HFF-Myc (cell line): ENCODE results near the gene SNTG2.

ENCODE experiments used
- DNase-seq: peaks from one replicate; pipeline ENCODE4 v3.0.0-alpha.2; 2011; ENCODE audit warnings: low read depth; ENCODE audit errors: extremely low read depth
- H3K4me3 ChIP-seq: replicated peaks from 2 replicates; pipeline ENCODE4 v1.5.1; 2011; ENCODE audit warnings: low read depth, mild to moderate bottlenecking, control low read depth, low read length
- TF ChIP-seq, protein P1 (sequence below): IDR thresholded peaks from 2 replicates; pipeline ENCODE4 v1.5.1; 2012; ENCODE audit warnings: mild to moderate bottlenecking, low read depth, low read length, control low read depth; ENCODE audit errors: missing control alignments

Gene SNTG2

DNA sequence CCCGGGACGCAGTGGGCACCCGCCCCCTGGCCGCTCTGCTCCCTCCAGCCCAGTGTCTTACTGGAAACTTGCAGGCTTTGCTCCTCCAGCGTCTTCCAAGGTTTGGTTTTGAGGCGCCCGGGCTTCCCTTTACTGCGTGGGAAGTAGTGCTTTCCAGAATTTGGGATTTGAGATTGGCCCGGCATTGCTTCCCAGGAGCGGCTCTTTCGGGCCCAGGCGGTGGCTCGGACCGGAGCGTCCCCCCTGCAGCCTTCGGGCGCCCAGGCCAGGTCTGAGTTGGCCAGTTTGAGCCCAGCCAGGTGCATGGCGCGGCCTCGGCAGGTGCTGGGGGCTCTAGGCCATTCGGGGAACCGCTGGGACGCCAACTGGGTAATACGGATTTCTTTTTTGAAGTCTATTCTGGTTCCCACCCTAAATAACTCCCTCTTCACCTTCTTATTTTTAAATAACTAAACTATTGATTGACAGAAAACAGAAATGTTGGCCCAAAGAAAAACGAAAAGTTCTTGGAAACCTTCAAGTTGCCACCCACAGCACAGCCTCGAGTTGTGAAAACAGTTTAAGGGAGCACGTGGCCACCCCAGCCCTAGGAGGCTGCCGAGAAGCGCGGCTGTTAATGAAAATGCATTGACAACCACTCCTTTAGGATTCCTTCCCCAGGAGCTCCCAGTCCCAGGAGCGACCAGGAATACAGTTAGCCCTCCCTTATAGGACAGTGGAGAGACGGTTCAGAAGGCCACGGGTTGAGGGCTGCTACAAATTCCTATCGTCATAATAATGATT, 766 bp downstream of the SNTG2 start:
- H3K4me3 ChIP-seq = no peak overlapping the region
- DNase-seq = no peak
- TF ChIP-seq, protein P1, sequence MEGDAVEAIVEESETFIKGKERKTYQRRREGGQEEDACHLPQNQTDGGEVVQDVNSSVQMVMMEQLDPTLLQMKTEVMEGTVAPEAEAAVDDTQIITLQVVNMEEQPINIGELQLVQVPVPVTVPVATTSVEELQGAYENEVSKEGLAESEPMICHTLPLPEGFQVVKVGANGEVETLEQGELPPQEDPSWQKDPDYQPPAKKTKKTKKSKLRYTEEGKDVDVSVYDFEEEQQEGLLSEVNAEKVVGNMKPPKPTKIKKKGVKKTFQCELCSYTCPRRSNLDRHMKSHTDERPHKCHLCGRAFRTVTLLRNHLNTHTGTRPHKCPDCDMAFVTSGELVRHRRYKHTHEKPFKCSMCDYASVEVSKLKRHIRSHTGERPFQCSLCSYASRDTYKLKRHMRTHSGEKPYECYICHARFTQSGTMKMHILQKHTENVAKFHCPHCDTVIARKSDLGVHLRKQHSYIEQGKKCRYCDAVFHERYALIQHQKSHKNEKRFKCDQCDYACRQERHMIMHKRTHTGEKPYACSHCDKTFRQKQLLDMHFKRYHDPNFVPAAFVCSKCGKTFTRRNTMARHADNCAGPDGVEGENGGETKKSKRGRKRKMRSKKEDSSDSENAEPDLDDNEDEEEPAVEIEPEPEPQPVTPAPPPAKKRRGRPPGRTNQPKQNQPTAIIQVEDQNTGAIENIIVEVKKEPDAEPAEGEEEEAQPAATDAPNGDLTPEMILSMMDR = no peak

DNA sequence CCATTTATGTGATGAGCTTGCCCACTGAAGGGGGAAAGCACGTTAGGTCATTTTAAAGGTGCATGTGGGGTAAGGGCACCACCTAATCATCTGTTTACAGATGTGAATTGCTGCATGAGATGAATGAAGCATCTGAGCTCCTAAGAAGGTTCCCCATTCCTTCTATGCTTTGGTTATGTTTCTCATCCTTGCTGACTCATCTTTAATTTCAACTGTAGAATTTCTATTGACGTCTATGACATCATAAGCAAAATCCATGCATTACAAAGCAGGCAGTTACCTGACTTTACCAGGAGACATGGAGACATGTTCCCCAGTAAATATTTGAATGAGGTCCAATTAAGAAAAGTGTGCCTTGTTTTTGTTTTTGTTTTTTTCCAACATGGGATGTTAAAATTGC, 2.8 kb downstream of the SNTG2 start:
- no peak overlapping the region for H3K4me3 ChIP-seq
- DNase-seq = no peak
- TF ChIP-seq, protein P1 = no peak

DNA sequence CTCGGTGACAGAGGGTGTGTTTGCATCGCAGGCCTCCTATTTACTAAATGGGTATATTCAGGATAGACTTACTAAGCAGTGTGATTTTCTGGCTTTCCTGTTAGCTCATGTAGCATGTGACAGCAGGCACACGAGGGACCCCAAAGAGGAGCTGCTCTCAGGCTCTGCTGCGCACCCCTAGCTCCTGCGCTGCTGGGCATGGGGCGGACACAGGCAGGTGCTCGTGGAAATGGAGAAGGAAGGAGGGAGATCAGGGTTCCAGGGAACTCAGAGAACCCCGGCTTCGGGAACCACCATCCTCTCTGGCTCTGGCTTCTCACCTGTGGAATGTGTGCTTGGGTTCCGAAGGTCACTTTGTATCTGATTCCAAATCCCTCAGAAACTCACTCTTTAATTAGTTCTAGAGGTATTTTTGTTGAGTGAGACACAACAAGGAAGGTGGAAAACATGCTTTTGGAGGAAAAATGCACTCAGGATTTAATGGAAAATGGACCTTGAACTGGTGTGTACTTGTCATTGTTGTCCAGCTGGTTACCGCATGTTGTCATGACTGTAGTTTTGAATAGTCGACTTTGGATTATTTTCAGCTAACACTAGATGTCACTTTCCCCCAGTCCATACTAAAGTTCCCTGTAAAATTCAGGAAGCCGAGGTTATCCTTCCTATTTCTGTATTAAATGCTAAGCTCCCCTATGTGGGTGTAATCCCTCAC, 3.5 kb downstream of the SNTG2 start:
- DNase-seq = peak; percentile 5
- H3K4me3 ChIP-seq = no peak overlapping the region
- TF ChIP-seq, protein P1 = peak; percentile 10

DNA sequence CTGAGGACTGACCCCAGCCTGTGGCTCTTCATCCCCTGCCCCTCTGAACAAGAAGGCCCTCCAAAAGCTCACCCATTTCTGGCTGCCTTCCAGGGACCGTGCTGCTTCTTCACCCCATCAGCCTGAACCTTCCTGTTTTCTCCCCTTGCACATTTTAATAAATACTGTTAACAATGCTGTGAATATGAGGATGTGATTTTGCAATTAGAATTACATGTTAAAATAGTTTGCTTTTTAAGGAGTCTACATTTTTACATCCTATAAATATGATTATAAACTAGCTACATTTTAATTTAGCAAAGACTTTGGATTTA, 4.0 kb downstream of the SNTG2 start:
- TF ChIP-seq, protein P1 = no peak
- no peak for DNase-seq
- no peak overlapping the region for H3K4me3 ChIP-seq

DNA sequence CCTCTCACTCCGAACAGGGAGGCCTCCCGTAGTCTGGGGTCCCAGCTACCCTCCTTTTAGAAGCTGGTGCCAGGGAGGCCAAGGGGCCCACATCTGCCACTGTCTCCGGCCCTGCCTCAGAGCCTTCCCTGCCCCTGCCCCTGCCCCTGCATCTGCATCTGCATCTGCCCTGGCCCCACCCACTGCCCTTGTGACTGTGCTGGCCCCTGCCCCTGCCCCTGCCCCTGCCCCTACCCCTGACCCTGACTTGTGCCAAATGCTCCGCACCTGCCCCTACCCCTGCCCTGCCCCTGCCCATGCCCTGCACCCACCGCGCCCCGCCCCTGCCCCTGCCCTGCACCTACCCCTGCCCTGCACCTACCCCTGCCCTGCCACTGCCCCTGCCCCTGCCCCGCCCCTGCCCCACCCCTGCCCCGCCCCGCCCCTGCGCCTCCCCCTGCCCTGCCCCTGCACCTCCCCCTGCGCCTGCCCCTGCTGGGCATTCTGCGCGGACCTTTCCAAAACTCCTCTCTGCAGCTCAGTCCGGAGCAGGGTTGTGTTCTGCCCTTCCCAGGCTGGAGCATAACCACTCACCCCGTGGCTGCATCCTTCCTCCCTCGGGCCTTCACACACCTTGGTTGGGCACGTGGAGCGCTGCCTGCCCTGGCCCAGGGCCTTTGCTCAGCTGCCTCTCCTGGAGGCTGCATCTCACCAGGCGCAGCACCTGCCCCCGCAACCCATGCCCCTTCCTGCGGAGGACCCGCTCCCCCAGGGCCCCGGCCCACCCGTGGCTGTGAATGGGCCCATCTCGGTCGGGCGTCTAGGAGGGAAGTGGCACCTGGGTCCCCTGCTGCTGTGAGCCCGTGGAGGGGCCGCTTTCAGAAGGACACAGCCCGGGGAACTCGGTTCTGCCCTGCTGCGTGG, 5.4 kb downstream of the SNTG2 start:
- DNase-seq = no peak
- TF ChIP-seq, protein P1 = no peak

DNA sequence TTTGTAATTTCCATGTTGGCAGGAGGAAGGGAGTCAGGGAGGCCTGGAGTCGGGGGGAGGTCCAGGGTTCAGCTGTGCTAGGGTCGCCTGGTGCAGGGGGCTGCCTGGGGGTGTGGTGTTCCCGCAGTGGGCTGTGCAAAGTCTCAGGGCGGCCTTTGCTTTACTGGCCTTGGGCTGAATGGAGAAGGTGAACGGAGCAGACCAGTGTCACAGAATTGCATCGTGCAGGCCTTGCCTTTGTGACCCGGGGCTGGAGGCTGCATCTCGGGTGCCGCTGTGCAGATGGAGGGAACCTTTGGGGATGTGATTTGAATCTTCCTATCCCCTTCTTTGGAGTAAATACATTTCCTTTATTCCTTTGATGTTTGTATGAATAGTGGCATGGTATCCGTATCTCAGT, 8.8 kb downstream of the SNTG2 start:
- H3K4me3 ChIP-seq = no peak overlapping the region
- no peak for DNase-seq
- TF ChIP-seq, protein P1 = no peak

More for the DNA sequence above, 5.4 kb downstream of the SNTG2 start:
- H3K4me3 ChIP-seq = no peak overlapping the region
